Measurements from ENCODE around the gene TBC1D30.

DNA sequence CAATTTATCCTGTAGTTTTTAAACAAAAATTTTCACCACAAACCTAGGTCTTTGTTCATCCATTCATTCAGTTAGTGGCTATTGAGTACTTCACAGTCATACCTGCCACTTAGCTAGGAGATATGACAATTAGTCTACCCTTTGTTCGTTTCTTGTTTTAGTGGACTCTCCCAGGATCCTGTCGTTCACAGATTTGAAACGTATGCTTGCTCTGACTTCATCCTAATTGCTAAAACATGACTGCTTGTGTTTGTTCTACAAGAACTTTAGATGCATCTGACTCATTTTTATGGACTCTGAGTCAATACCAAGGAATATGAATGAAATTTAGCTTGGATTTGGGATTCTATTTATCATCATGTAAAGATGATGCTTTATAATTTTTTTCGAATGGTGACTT lies 69.5 kb downstream of the TBC1D30 start:
- TF ChIP-seq, protein P1, sequence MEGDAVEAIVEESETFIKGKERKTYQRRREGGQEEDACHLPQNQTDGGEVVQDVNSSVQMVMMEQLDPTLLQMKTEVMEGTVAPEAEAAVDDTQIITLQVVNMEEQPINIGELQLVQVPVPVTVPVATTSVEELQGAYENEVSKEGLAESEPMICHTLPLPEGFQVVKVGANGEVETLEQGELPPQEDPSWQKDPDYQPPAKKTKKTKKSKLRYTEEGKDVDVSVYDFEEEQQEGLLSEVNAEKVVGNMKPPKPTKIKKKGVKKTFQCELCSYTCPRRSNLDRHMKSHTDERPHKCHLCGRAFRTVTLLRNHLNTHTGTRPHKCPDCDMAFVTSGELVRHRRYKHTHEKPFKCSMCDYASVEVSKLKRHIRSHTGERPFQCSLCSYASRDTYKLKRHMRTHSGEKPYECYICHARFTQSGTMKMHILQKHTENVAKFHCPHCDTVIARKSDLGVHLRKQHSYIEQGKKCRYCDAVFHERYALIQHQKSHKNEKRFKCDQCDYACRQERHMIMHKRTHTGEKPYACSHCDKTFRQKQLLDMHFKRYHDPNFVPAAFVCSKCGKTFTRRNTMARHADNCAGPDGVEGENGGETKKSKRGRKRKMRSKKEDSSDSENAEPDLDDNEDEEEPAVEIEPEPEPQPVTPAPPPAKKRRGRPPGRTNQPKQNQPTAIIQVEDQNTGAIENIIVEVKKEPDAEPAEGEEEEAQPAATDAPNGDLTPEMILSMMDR (IDR thresholded peaks at IDR 0.05), result no peak
- TF ChIP-seq POLR2A (IDR thresholded peaks at IDR 0.05), result no peak
